RCC 7860 (cell line): ENCODE data around the gene CAPS.
A peak's percentile ranks its signal among the peaks of the same experiment; 100 is the strongest.

Source experiments
- DNase-seq: peaks from one replicate; pipeline ENCODE4 v3.0.0-alpha.2; 2015; ENCODE audit warnings: low spot score
- FAIRE-seq: peaks from 2 replicates; lab custom pipeline; 2012; peaks lifted over from hg19 to GRCh38; lab: Jason Lieb, UNC

The CAPS gene

DNA sequence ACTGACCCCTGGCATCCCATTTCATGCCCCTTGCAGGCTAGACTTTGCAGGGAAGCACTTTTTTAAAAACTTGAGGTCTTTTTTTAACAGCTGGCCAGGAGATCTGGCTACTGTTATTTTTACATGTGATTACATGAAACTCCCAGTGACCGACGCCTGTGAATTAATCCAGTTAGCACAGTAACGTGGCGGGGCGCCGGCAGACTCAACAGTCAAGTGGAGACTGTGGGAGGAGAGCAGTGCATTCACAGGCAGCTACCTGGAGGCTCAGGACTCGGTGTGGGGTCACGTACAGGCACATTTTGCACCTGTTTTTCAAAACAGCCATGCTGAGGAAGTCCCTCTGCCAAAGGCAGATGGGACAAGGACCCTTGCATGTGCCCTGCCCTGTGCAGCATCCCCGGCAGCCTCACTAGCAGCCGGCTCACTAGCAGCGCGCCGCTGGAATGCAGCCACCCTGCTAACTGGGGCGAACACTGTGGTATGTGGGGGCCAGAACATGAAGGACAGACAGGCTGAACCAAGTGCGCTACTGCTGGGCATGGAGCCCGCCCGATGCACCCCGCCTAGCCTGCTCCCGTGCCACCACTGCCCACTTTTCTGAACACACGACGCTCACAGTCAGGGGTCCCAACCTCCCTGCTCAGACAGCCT, 18.7 kb downstream of the CAPS start:
- no peak for FAIRE-seq
- DNase-seq: no peak

DNA sequence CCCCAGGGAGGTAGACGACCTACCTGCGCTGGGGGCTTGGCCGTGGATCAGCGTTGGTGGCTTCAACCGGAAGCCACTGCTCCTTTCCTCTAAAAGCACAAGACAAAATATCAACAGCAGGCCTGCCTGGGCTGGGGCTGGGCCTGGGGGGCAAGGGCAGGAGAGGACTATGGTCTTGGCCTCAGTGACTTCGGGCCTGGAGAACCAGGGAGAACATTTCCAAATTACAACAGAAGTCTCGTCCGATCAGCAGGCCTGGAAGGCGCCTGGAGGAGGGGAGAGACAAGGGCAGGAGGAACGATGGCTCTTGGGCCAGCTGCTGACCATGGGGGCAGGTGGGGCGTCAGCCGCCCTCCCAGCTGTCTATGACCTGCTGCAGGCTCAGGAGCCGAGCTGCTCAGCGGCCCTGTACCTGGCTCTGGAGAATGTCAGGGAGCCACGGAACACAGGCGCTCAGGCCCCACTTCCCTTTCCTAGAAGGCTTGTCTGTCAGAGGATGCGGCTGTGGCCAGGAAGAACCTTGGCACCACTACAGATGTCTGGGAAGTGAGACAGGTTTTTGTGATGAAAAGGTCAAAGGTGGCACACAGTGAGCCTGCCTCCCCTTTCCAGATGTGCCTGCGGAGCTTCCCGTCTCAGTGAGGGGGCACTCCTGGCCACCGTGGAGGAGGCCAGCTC, 19.5 kb downstream of the CAPS start:
- FAIRE-seq: no peak
- DNase-seq: no peak

DNA sequence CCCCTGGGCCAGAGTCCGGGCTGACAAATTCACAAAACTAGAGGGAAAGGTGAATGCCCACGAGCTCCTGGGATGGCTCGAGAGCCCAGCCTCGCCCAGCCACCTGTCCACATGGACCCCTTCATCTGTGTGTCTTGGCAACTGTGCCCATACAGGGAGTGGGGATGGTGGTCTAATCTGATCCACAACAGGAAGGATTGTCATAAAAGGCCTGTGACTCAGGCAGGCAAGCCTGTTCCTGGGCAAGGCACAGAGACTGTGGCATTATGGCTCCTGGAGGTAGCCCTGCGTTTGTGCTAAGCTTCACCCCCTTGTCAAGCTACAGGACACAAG, 20.0 kb downstream of the CAPS start:
- no peak for FAIRE-seq
- no peak for DNase-seq

DNA sequence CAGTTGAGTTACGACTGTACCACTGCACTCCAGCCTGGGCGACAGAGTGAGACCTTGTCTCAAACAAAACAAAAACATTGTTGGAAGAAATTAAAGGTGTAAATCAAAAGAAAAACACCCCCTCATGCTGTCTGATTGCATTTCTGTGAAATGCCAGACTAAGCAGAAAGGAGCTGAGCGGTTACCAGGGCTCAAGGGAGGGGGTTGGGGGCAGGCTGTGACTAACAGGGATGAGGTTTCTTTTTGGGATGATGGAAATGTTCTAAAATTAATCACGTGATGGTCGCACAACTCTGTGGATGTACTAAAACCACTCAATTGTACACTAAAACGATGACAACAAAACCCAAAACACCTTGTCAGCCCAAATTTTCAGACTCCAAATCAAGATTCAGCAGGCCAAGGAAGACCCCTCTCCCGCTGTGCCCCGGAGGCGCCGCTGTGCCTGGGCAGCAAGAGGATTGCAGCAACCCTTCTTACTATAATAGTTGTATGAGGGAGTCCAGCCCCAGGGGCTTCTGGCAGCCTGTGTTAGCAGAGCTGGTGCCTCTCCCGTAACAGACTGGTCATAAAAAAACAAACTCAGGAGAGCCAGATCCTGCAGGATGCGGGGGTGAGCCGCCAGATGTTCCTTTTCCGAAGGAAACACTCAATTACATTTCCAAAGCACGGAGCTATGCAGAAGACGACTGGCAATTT, 20.9 kb downstream of the CAPS start:
- no peak for DNase-seq

GRCh38 chr19:5935473-5936291, 21.6 kb downstream of the CAPS start:
- no peak for FAIRE-seq
- DNase-seq: no peak

More for the DNA sequence above, 20.9 kb downstream of the CAPS start:
- FAIRE-seq: no peak

- no peak for FAIRE-seq
- no peak for DNase-seq
Observed at GRCh38 chr19:5936292-5936592, 22.2 kb downstream of the CAPS start.

GRCh38 chr19:5937550-5937949, 23.5 kb downstream of the CAPS start:
- FAIRE-seq (no peak), DNase-seq (no peak)

- no peak for FAIRE-seq
- DNase-seq: no peak
Observed at GRCh38 chr19:5940260-5941208, 26.5 kb downstream of the CAPS start.

DNA sequence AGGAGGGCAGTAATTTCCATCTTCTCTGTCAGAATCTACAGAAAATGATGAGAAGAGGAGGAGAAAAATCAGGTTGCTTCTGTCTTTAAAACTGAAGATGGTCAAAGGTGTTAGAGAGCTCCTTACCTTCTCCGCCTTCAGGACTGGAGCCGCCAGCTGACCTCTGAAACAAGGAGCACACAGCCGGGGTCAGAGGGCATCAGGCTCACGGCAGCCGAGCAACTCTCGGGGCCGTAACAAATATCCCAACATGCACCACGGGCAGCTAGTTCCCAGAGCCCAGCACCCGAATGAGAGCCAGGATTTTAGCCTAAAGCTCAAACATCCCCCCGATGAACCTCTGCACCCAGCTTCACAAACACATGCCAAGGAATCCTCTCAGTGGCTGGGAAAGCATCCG, 27.6 kb downstream of the CAPS start:
- no peak for DNase-seq
- FAIRE-seq: no peak

GRCh38 chr19:5943045-5943444, 29.0 kb downstream of the CAPS start:
- FAIRE-seq: no peak

GRCh38 chr19:5943623-5944022, 29.6 kb downstream of the CAPS start:
- FAIRE-seq: no peak
- no peak for DNase-seq

More at GRCh38 chr19:5943045-5943444, 29.0 kb downstream of the CAPS start:
- no peak for DNase-seq

DNA sequence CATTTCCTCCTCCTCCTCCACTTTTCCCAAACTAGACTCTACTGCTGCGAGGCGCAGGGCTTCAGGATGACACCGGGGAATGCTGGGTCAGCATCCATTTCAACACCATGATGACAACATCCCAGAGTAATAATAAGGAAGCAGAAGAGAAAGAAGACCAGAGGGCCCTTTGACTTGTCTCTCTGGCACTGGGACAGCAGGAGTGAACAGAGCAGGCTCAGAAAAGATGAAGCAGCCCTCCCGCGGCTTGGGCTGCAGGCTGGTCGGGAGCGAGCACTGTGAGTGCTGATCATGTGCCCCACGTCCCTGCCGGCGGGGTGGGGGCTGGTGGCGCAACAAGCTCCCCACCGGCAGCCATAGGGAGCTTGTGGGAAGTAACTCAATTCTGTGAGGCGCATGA, 33.4 kb downstream of the CAPS start:
- FAIRE-seq: no peak

DNA sequence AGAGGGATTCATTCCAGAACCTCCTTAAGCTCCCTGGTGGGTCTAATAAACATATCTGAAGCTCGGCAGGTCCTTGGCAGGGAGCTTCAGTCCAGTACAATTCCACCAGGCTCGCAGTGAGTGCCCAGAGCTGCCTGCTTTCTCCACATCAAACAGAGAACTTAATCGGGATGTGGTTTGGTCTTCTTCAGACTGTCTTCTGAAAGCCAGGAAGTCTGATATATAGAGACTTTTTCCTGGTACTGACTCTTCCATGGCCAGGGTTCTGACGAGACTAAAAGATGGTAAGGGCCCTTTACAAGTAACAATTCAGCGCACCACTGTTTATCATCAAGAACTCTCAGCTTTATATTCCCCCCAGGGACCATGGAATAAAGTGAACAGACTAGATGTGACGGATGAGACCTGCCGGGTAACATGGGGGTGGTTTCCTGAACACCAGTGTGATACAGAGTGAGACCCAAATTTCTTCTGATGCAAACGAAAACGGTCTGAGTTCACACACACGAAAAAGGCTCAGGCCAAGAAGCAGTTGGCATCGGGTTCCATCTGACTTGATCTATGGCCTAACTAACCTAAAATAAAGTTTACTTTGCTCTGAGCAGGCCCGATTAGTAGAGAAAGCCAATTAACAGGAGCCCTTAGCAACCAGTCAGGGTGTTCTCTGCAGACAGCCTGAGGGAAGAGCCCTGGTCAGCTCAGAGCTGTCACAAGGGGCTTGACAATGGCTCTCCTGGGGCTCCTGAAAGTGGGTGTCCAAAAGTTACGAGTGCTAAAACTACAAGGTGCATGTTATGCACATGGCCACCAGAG, 34.9 kb downstream of the CAPS start:
- FAIRE-seq (no peak), DNase-seq (no peak)

More for the DNA sequence above, 33.4 kb downstream of the CAPS start:
- no peak for DNase-seq

GRCh38 chr19:5949792-5950305, 35.8 kb downstream of the CAPS start:
- FAIRE-seq: no peak
- DNase-seq: no peak

DNA sequence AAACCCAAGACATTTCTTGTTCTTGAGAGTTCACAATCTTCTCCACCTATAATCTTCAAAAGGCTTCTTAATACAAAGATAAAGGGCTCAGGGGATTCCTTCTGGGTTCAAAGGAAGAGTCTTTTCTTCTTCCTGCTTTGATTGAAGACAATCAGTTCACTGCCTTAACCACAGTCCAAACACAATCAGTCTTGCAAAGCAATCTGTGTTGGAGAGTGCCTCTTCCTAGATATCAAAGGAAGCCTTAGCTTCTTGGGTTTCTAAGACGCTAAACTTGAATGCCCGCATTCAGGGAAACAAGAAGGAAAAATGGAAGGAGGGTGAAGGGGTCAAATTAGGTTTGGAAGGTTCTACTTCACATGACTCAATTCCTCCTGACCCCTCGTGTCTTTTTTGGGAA, 36.7 kb downstream of the CAPS start:
- no peak for DNase-seq
- no peak for FAIRE-seq

GRCh38 chr19:5951338-5951861, 37.3 kb downstream of the CAPS start:
- FAIRE-seq (no peak), DNase-seq (no peak)

DNA sequence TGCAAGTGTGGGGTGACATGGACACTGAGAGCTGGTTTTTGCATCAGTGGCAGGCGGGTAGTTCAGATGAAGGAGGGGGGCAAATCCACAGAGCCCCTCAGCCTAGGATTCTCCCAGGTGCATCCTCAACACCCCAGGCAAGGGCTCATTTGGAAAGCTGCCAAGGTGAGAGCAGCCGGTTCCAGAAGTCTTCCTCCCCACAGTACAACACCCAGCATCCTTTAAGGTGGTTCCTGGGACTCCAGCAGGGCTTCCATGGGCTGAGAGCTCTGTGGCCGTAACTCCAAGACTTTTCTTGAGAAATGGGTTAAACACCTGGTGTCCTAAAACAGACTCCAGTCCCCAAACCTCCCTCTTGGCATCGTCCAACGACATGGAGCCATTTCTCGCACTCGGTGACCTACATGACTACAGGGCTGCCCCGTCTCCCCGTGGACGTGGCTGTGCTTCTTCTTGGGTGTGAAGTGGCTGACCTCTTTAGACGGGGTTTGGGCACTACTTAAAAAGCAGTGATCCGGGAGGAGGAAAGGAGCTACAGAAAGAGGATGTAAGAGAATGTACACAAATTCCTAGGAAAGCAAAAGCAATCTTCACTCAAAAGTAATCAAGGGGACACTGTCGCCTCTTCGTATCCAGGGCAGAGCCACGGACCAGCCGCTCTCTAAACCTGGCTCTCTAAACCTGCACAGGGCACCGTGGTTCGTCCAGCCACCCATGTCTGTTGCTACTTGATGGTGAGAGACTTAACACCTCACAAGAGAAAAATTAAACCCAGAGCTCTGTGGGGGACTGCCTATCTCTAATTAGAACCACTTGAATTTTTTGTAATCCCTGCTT, 38.4 kb downstream of the CAPS start:
- FAIRE-seq (no peak), DNase-seq (no peak)

DNA sequence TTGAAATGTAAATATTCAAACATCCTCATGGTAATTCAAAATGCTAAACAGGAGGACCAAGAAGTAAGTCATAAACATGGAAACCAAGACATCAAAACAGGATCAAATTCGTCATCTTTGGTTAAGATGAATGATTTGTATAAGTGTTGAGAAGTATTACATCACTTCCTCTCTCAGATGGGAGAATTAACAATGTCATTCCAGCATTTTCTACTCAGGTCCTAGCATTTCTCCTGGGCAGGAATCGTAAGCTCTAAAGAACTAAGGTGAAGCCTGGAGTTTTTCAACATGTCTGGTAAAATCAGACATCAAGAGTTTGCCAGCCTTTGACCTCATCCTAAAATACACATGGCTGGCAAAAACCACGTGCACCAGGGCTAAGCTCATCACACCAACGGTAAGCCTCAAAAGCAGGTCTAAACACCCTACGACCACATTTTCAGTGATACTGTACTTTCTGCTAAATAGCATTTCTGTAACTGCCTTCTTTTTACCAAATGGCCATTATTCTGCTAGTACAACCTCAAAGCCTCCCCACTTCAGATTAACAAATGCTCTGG, 39.1 kb downstream of the CAPS start:
- FAIRE-seq (no peak), DNase-seq (peak; percentile 17)
